Measurements from ENCODE around the gene MTERF2. TPM values are rescaled to one million over a fixed set of nuclear protein-coding genes. Genes with fewer than 3 reads are reported as not detected.

The MTERF2 gene
- total and polyA plus RNA-seq, 10 donors: 6.8 to 21.2 (median 9.7) TPM

GRCh38 chr12:106955377-106956047 lies 31.4 kb downstream of the MTERF2 start, which contains the start of gene TMEM263:
Gene TMEM263, plus strand, starts transcription at chr12:106955907. Its CDS starts 11,210 bp downstream, at chr12:106967117.
- Histone ChIP-seq H3K4me1 (peaks cover 10 to 58% (median 30%) of the 10 kb centered on the region in 6 donors), H3K9me3 (no peaks in the 10 kb centered on the region), H3K27ac (peak within 1 kb of the TSS; percentile 86 to 97 (median 95)), H3K27me3 (replicated peaks in 1 of 7) (no peaks in the 10 kb centered on the region), H3K36me3 (no peaks in the 10 kb centered on the region), H3K4me3 (peak within 1 kb of the TSS; percentile 72 to 97 (median 88))
- intact Hi-C loops (cut with DNase I; ENCODE audit: low total_unique reads): no loop called here
- DNase-seq: peak; percentile 97
- peak in 2 of 3 donors; percentile 16 to 89 for TF ChIP-seq POLR2A (IDR thresholded peaks at IDR 0.05)
- TF ChIP-seq POLR2AphosphoS5 (IDR thresholded peaks at IDR 0.05): peak; percentile 89 to 94 (median 90)
- TF ChIP-seq CTCF (IDR thresholded peaks at IDR 0.05 in 8 of 11, conservative IDR thresholded peaks at IDR 0.05 in 3 of 11): peak in 2 of 11 experiments; percentile 9 to 30
- 0 to 1% (median 1%) methylated on average over 35 to 88 of the region's 88 CpGs for WGBS, 5 donors

- DNase-seq: peak; percentile 85
- Histone ChIP-seq H3K4me1 (peaks cover 10 to 52% (median 30%) of the 10 kb centered on the region in 6 donors), H3K36me3 (no peaks in the 10 kb centered on the region), H3K4me3 (peak overlapping the region; percentile 72 to 97 (median 88)), H3K9me3 (peaks cover 0 to 3% (median under 1%) of the 10 kb centered on the region in 8 donors), H3K27ac (peak overlapping the region; percentile 49 to 97 (median 95)), H3K27me3 (replicated peaks in 1 of 7) (no peaks in the 10 kb centered on the region)
- intact Hi-C loops (cut with DNase I; ENCODE audit: low total_unique reads): no loop called here
- WGBS, 5 donors: 55 to 72% (median 62%) methylated on average over 34 to 36 of the region's 36 CpGs
- TF ChIP-seq POLR2AphosphoS5 (IDR thresholded peaks at IDR 0.05) (no peak), POLR2A (IDR thresholded peaks at IDR 0.05) (no peak), CTCF (IDR thresholded peaks at IDR 0.05 in 8 of 11, conservative IDR thresholded peaks at IDR 0.05 in 3 of 11) (no peak)
Measured at GRCh38 chr12:106954462-106955376, 32.2 kb downstream of the MTERF2 start.

- Histone ChIP-seq H3K9me3 (peaks cover 0 to 14% (median 12%) of the 10 kb centered on the region in 8 donors), H3K27me3 (replicated peaks in 1 of 7) (no peaks in the 10 kb centered on the region), H3K4me3 (no peak overlapping the region), H3K36me3 (no peaks in the 10 kb centered on the region), H3K27ac (peak overlapping the region in 1 of 8 donors; percentile 19), H3K4me1 (peaks cover 10 to 40% (median 27%) of the 10 kb centered on the region in 6 donors)
- intact Hi-C loops (cut with DNase I; ENCODE audit: low total_unique reads): no loop called here
- DNase-seq: no peak
- TF ChIP-seq POLR2AphosphoS5 (IDR thresholded peaks at IDR 0.05) (no peak), CTCF (IDR thresholded peaks at IDR 0.05 in 8 of 11, conservative IDR thresholded peaks at IDR 0.05 in 3 of 11) (no peak), POLR2A (IDR thresholded peaks at IDR 0.05) (no peak)
- WGBS, 5 donors: 85 to 90% (median 85%) methylated on average over 12 of the region's 12 CpGs
Measured at GRCh38 chr12:106953352-106954250, 33.3 kb downstream of the MTERF2 start.

All from spleen (tissue), 11 donors.